ENCODE results near the gene CRYBG2.
A peak's percentile ranks its signal among the peaks of the same experiment; 100 is the strongest.

Gene CRYBG2

DNA sequence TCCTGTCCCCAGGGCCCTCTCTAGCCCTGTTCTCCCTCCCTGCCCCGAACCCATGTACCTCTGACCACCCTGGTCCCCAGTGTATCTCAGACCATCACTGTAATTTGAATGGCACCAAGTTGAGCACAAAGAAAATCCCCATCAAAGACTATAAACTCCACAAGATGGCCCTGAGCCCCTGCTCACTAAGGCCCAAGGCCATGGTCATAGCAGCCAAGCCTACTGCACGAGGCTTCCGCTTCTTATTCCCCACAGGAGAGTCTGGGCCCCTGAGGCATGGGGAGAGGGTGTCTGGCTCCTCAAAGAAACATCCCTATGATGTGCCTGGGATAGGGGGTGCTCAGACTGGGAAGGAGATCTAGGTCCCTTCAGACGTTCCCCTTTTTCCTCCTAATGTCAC lies 14.1 kb upstream of the CRYBG2 start:
- DNase-seq = no peak

DNA sequence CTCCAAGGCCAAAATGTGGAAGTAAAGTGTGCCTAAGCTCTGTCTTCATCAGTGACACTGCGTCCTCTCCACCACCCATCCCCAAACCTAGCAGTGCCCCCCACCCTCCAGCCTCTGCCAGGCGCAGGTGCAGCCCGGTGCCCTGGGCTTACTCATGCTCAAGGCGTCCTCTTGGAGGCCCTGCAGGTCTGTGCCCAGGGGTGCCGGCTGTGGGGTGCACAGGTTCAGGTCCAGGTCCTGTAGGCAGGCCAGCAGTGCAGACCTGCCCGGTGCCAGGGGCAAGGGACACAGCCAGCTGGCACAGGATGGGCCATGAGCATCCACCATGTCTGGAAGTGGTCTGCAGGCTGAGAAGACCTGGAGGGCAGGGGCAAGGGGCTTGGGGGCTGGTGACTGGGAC lies 13.5 kb upstream of the CRYBG2 start:
- no peak for DNase-seq

DNA sequence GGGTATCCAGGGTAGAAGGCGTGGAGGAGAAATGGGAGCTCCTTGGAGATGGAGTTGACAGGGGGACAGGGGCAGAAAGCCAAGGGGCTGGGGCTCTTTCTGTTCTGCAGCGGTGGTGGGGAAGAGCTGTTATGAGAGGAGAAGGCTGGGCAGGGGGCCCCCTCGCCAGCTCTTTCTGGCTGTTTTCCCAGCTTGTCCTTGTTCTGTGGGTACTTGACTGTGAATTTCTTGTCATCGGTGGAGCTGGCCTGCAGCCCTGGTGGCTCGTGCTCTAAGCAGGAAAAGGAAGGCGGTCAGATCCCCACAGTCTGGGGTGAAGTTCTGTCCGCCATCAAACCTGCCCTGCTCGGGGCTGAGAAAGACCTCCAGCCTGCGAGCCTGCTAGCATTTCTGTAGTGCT lies 11.0 kb upstream of the CRYBG2 start:
- DNase-seq = no peak

- DNase-seq = peak; percentile 61
Observed at GRCh38 chr1:26363549-26364448, 9.9 kb upstream of the CRYBG2 start.

- no peak for DNase-seq
Observed at GRCh38 chr1:26362331-26362730, 8.4 kb upstream of the CRYBG2 start.

DNA sequence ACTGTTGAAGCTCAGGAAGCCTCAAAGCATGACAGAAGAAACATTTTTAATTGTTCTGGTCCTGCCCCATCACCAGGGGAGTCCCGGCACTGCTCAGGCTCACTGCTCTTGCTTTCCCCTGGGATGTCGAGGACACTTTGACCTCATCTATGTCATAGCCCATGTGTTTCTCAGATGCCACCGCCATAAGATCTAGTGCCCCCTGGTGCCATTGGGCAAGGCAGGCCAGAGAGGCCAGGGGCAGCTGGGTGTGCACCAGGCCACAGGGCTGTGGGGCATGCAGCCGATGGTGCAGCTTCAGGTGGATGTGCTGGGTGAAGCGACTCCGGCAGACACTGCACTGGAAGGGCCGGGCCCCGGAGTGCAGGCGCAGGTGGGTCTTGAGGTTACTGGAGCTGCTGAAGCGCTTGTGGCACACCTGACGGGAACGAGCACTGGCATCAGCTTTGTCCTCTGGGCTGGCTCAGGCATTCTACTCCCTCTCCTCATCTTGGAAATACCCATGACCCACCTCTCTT lies 7.7 kb upstream of the CRYBG2 start:
- no peak for DNase-seq

DNA sequence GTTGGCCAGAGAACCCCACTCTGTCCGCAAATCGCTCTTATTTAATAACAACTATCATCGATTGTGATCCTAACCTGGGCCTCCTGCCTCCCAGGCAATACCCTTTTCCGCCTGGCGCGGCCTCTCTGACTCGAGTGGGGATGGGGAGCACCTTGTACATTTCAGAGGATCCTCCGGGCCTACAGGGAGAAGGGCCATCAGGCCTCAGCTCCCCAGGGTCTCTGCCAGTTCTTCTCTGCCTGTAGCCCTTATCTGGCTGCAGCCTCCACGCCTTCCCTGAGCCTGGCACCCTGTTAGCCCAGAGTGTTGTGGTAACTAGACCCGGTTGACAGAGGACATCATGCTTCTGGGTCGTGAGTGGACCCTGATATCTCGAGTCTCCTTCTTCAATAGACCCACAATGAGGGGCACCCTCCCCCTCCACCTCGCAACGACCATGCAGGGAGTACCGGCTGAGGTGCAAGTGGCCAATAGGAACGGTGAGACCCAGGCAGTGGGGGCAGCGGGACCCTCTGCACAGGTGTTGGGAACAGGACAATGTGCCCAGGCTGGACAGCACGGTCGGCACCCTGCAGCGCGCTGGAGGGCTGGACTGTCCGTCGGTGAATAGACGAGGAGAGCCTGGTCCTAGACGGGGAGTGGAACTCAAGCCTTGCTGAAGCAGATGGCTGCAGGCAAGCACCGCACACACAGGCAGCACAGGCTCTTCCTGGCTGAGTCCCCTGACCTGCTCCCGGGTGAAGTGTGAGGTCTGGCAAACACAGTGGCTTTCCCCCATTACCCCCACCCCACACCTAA lies 7.1 kb upstream of the CRYBG2 start:
- DNase-seq = no peak

DNA sequence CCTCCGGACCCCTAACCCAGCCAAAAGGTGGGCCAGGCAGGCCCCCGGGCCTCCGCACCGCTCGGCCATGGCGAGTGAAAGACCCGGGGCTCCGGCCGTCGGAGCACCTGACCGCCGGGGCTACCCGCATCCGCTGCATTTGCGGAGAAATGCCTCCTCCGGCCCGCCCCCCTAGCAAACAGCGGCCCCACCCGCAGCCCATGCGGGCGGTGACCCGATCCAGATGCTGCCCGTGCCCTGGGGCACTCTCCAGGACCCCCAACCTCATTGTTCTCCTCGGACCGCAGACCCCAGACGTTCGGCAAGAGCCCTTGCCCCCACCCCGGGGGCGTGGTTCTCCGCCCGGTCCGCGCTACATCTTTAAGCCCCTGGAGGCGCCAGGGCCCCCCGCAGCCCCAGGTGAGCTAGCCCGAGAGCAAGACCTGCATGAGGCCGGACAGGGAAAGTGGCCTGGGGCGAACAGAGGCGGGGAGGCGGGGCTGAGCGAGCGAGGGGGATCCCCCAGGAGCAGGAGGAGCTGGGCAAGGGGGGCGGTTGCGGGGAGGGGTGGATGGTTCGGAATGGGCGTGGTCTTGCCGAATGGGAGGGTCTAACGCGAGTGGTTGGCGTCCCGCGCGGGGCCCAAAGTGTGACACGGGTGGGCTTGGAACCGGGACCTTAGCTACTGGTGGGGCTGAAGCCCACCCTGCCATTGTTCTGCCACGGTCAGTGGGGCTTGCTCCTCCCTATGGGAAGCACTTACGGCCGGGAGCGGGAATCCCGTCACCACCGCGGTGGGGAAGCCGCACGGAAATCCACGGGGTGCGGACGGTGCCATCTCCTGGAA lies 6.3 kb upstream of the CRYBG2 start:
- no peak for DNase-seq

GRCh38 chr1:26358411-26359384 lies 4.8 kb upstream of the CRYBG2 start:
- DNase-seq = no peak

- DNase-seq = no peak
Observed at GRCh38 chr1:26357121-26357602, 3.2 kb upstream of the CRYBG2 start.

- DNase-seq = no peak
Observed at GRCh38 chr1:26356106-26356505, 2.2 kb upstream of the CRYBG2 start.

GRCh38 chr1:26354972-26355371 lies 1.0 kb upstream of the CRYBG2 start:
- DNase-seq = no peak

GRCh38 chr1:26353210-26353859 lies 595 bp downstream of the CRYBG2 start:
- DNase-seq = no peak

GRCh38 chr1:26352338-26352679 lies 1.6 kb downstream of the CRYBG2 start:
- DNase-seq = no peak

DNA sequence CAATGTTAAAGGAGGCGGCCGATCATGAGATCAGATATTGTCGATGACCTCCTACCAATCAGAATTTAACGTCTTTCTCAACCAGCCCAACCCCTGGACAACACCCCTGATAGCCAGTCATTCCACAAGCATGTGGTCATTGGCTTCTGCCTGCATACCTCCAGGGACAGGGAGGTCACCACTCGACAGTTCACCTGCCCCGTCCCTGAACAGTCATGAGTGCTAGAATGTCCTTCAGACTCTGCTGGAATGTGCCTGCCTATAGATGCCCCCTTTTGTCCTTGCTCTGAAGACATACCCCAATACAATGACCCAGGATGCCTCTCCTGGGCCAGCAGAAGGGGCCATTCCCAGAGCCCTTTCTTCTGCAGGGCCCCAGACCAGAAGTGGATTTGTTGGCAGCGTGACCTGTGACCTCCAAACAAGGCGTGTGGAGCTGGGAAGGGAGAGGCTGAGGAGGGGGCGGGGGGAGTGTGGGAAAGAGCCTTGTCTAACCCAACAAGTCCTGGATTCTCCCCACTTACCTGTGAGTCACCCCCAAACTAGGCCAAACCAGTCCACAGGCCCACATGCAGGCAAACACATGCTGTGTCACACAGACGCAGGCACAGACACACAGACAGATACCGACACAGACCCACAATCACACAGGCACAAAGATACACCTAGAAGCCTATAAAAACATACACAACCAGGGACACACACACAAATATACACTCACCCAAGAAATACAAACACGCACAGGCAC lies 2.2 kb downstream of the CRYBG2 start:
- no peak for DNase-seq

GRCh38 chr1:26350701-26351589 lies 3.0 kb downstream of the CRYBG2 start:
- DNase-seq = no peak

GRCh38 chr1:26350343-26350700 lies 3.6 kb downstream of the CRYBG2 start:
- DNase-seq = no peak

DNA sequence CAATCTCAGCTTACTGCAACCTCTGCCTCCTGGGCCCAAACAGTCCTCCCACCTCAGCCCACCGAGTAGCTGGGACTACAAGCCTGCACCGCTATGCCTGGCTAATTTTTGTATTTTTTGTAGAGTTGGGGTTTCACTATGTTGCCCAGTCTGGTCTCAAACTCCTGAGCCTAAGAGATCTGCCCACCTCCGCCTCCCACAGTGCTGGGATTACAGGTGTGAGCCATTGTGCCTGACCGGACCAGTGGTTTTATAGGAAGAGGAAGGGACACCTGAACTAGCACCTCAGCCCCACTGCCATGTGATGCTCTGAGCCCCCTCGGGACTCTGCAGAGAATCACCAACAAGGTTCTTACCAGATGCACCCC lies 4.1 kb downstream of the CRYBG2 start:
- DNase-seq = no peak

DNA sequence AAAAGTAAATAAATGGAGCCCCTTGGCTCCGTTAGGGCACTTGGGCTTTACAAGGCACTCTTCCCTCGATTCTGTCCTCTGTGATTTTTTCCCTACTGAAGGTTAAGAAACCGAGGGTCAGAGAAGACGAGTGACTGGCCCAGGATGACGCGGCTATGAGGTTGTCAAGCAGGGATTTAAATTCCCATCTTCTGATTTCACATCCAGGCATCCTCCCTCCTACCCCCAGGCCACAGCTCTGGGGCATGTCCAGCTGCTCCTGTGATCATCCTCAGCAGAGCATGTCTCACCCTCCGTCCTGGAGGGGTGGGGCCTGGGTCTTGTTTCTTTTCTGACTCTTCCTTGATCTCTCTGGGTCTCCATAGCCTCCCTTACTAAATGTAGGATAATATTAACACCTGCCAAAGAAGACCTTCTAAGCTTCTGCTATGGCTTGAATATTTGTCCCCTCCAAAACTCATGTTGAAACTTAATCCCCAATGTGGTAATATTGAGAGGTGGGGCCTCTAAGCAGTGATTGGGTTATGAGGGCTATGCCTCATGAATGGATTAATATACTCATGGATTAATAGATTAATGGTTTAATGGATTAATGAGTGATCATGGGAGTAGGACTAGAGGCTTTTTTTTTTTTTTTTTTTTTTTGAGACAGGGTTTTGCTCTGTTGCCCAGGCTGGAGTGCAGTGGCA lies 4.6 kb downstream of the CRYBG2 start:
- no peak for DNase-seq

All from NCI-H510A (cell line).